HL-60 (cell line): ENCODE measurements around the gene BLOC1S1.

ENCODE experiments used
- GABPA ChIP-seq: IDR thresholded peaks from 2 replicates; pipeline ENCODE4 v1.6.1; 2012; ENCODE audit warnings: low read depth
- POLR2AphosphoS5 ChIP-seq: IDR thresholded peaks from 2 replicates; pipeline ENCODE4 v1.6.1; 2012; ENCODE audit warnings: low read depth
- TF ChIP-seq, protein P1 (sequence below): IDR thresholded peaks from one replicate; pipeline ENCODE4 v1.5.1; 2011; ENCODE audit warnings: low read length, control low read depth, inconsistent platforms; ENCODE audit not compliant: insufficient read depth
- TF ChIP-seq, protein P2 (sequence below): IDR thresholded peaks from 2 replicates; pipeline ENCODE4 v1.6.1; 2012; ENCODE audit warnings: low read depth; ENCODE audit not compliant: insufficient replicate concordance

DNA sequence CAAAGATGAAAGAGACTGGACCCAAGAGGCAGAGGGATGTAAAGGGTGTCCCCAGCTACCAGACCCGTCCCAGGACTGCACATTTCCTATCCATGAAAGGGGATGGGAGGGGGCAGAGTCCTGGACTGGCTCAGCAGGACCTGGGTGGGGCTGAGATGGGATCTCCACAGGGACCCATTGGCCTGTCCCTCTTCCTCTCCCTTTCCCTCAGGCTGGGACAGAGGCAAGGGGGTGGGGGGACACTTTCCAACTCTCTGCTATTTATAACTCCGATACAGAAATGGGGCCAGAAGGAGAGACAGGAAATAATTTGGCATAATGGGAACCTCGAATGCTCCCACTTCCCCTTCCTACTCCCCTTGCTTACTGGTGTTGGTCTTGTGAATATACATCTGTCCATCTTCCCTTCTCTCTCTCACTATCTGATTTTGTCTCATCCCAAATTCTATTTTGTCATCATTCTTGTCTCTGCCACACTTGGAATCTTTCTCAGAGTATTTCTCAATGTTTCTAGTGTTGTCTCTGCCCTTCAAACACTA is 7.1 kb upstream of the BLOC1S1 start:
- TF ChIP-seq, protein P1, sequence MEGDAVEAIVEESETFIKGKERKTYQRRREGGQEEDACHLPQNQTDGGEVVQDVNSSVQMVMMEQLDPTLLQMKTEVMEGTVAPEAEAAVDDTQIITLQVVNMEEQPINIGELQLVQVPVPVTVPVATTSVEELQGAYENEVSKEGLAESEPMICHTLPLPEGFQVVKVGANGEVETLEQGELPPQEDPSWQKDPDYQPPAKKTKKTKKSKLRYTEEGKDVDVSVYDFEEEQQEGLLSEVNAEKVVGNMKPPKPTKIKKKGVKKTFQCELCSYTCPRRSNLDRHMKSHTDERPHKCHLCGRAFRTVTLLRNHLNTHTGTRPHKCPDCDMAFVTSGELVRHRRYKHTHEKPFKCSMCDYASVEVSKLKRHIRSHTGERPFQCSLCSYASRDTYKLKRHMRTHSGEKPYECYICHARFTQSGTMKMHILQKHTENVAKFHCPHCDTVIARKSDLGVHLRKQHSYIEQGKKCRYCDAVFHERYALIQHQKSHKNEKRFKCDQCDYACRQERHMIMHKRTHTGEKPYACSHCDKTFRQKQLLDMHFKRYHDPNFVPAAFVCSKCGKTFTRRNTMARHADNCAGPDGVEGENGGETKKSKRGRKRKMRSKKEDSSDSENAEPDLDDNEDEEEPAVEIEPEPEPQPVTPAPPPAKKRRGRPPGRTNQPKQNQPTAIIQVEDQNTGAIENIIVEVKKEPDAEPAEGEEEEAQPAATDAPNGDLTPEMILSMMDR: no peak
- TF ChIP-seq, protein P2, sequence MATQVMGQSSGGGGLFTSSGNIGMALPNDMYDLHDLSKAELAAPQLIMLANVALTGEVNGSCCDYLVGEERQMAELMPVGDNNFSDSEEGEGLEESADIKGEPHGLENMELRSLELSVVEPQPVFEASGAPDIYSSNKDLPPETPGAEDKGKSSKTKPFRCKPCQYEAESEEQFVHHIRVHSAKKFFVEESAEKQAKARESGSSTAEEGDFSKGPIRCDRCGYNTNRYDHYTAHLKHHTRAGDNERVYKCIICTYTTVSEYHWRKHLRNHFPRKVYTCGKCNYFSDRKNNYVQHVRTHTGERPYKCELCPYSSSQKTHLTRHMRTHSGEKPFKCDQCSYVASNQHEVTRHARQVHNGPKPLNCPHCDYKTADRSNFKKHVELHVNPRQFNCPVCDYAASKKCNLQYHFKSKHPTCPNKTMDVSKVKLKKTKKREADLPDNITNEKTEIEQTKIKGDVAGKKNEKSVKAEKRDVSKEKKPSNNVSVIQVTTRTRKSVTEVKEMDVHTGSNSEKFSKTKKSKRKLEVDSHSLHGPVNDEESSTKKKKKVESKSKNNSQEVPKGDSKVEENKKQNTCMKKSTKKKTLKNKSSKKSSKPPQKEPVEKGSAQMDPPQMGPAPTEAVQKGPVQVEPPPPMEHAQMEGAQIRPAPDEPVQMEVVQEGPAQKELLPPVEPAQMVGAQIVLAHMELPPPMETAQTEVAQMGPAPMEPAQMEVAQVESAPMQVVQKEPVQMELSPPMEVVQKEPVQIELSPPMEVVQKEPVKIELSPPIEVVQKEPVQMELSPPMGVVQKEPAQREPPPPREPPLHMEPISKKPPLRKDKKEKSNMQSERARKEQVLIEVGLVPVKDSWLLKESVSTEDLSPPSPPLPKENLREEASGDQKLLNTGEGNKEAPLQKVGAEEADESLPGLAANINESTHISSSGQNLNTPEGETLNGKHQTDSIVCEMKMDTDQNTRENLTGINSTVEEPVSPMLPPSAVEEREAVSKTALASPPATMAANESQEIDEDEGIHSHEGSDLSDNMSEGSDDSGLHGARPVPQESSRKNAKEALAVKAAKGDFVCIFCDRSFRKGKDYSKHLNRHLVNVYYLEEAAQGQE: no peak
- TF ChIP-seq POLR2AphosphoS5 (no peak), GABPA (no peak)
